HepG2 (cell line): ENCODE measurements around the gene KDM6B. TPM values are rescaled to one million over a fixed set of nuclear protein-coding genes. Genes with fewer than 3 reads are reported as not detected.

ENCODE experiments used
- CBX1 ChIP-seq: IDR thresholded peaks from one replicate; pipeline ENCODE4 v1.6.1; 2016; ENCODE audit warnings: antibody characterized with exemption, low read depth
- DZIP1 ChIP-seq: sonication (generic); formaldehyde crosslinking; IDR thresholded peaks from 2 replicates; pipeline ENCODE4 v1.5.0; 2020; ENCODE audit warnings: mild to moderate bottlenecking, missing genetic modification reagents
- GMEB1 ChIP-seq: sonication (generic); formaldehyde crosslinking; IDR thresholded peaks from 2 replicates; pipeline ENCODE4 v1.5.1; 2020; ENCODE audit warnings: missing genetic modification reagents, mild to moderate bottlenecking, borderline replicate concordance
- HNRNPL ChIP-seq: fragments of 200-400 bp; formaldehyde crosslinking; IDR thresholded peaks from 2 replicates; pipeline ENCODE4 v1.6.1; 2017; ENCODE audit warnings: mild to moderate bottlenecking, low read depth, low read length
- HOMEZ ChIP-seq: IDR thresholded peaks from 2 replicates; pipeline ENCODE4 v1.6.1; 2016; ENCODE audit warnings: low read depth
- IKZF1 ChIP-seq: fragments of 450-650 bp; IDR thresholded peaks from 2 replicates; pipeline ENCODE4 v1.7.1; 2016
- LBX2 ChIP-seq: sonication (generic); formaldehyde crosslinking; IDR thresholded peaks from 2 replicates; pipeline ENCODE4 v1.5.0; 2020; ENCODE audit warnings: missing genetic modification reagents, mild to moderate bottlenecking, borderline replicate concordance
- ZBTB2 ChIP-seq: sonication (generic); formaldehyde crosslinking; IDR thresholded peaks from 2 replicates; pipeline ENCODE4 v1.8.0; 2022; ENCODE audit warnings: low read depth, missing genetic modification reagents
- ZFYVE20 ChIP-seq: sonication (generic); formaldehyde crosslinking; IDR thresholded peaks from 2 replicates; pipeline ENCODE4 v1.8.0; 2023; ENCODE audit warnings: low read depth, mild to moderate bottlenecking, moderate library complexity, missing genetic modification reagents, borderline replicate concordance
- ZNF605 ChIP-seq: sonication (generic); formaldehyde crosslinking; IDR thresholded peaks from 2 replicates; pipeline ENCODE4 v1.8.0; 2022; ENCODE audit warnings: mild to moderate bottlenecking, missing genetic modification reagents
- ZNF704 ChIP-seq: sonication (generic); formaldehyde crosslinking; IDR thresholded peaks from 2 replicates; pipeline ENCODE4 v1.8.1; 2023; ENCODE audit warnings: mild to moderate bottlenecking, inconsistent platforms, moderate library complexity, missing genetic modification reagents, borderline replicate concordance
- polyA plus RNA-seq, 8 experiments: library from polyadenylated mRNA; depleted of rRNA in 3 of 8; stranded (reverse) in 7 of 8; unstranded in 1 of 8; fragments of >200 nt; fragmentation: Illumina TruSeq in 4 of 8; extraction: Trizol in 4 of 8; gene quantifications; 2 replicates each; pipeline versions ENCODE4 v1.2.1 to v1.2.3, GENCODE V29; 2011 to 2016; ENCODE audit warnings: low read depth in 4 of 8, missing spikeins in 1 of 8, mixed read lengths in 1 of 8; ENCODE audit not compliant: insufficient read depth in 1 of 8
- total RNA-seq, 5 experiments: library from RNA; depleted of rRNA; stranded (reverse); fragments of >200 nt; fragmentation: Illumina TruSeq; extraction: Trizol; gene quantifications; 2 replicates each; pipeline ENCODE4 v1.2.3, GENCODE V29; 2016; ENCODE audit warnings: low read depth in 1 of 5

KDM6B gene
- total and polyA plus RNA-seq, 2 of the 13 experiments (the other 11 are each of a cell fraction or from before 2014, with no cell fraction given) = 1.3 to 2.1 TPM

- TF ChIP-seq DZIP1 (CRISPR knock-in tag) (0 out of 2 replicates have a peak, but pooled peaks have one; percentile 19), IKZF1 (no peak), ZNF704 (CRISPR knock-in tag) (no peak; the same call in 1 of the 2 replicates), HOMEZ (peak; percentile 85), ZNF605 (CRISPR knock-in tag) (peak; percentile 65), HNRNPL (peak; percentile 73; the same call in 1 of the 2 replicates), GMEB1 (CRISPR knock-in tag) (peak; percentile 65; the same call in 1 of the 2 replicates), ZFYVE20 (no peak), ZBTB2 (CRISPR knock-in tag) (no peak), LBX2 (no peak), CBX1 (no peak)
Observed at GRCh38 chr17:7851438-7852261, 17.6 kb downstream of the KDM6B start (continued).
